ENCODE measurements around the gene UNKL. TPM values are rescaled to one million over a fixed set of nuclear protein-coding genes. Genes with fewer than 3 reads are reported as not detected.

UNKL gene
- total and polyA plus RNA-seq, 2 experiments from 2014 or later: 6.1 to 13.0 TPM

- no peak within 1 kb of the TSS for H3K4me2 ChIP-seq (ENCODE audit: unreplicated experiment)
- no peak for DNase-seq
- H3K27me3 ChIP-seq (replicated peaks; ENCODE audit: insufficient read depth): no peaks in the 10 kb centered on the region
- WGBS, 2 experiments (ENCODE audit: low coverage in 1 of 2, low lambda C conversion rate in 2 of 2, missing lambda C conversion rate in 2 of 2): 65 to 71% methylated on average over 28 to 32 of the region's 35 CpGs
- H3K79me2 ChIP-seq (ENCODE audit: insufficient read depth): no peaks in the 10 kb centered on the region
- H3F3A ChIP-seq (ENCODE audit: insufficient read depth): no peaks in the 10 kb centered on the region
- no peak for TF ChIP-seq EZH2phosphoT487 (IDR thresholded peaks at IDR 0.05; ENCODE audit: insufficient read depth, low read depth)
- TF ChIP-seq EZH2 (IDR thresholded peaks at IDR 0.05; ENCODE audit: insufficient read depth, poor library complexity, severe bottlenecking): no peak
- no peaks in the 10 kb centered on the region for H4K20me1 ChIP-seq (ENCODE audit: insufficient read depth)
- no peaks in the 10 kb centered on the region for H3K4me1 ChIP-seq (ENCODE audit: insufficient read depth)
- H3K4me3 ChIP-seq: no peak within 1 kb of the TSS
- H2AFZ ChIP-seq: no peak within 1 kb of the TSS
- no peak within 1 kb of the TSS for H3K27ac ChIP-seq
- H3K9me2 ChIP-seq (ENCODE audit: insufficient read depth): no peaks in the 10 kb centered on the region
- H3K9ac ChIP-seq: no peak within 1 kb of the TSS
- in situ Hi-C loops (cut with MboI): no loop called here
- H3K9me3 ChIP-seq (ENCODE audit: low read depth): no peaks in the 10 kb centered on the region
- H3K36me3 ChIP-seq (ENCODE audit: low read depth): no peaks in the 10 kb centered on the region
These were observed 16.4 kb upstream of the UNKL start, which contains the start of gene PERCC1 for GRCh38 chr16:1430759-1431496. TSS of gene PERCC1 (plus strand) at chr16:1431078. CDS start at chr16:1432594, 1,516 bp downstream.

GRCh38 chr16:1430214-1430758 is 15.8 kb upstream of the UNKL start:
- in situ Hi-C loops (cut with MboI): no loop called here
- Histone ChIP-seq H3K9ac (no peak overlapping the region), H3K27ac (no peak overlapping the region), H2AFZ (no peak overlapping the region), H3K9me3 (ENCODE audit: low read depth) (no peaks in the 10 kb centered on the region), H3K36me3 (ENCODE audit: low read depth) (no peaks in the 10 kb centered on the region), H4K20me1 (ENCODE audit: insufficient read depth) (no peaks in the 10 kb centered on the region), H3K9me2 (ENCODE audit: insufficient read depth) (no peaks in the 10 kb centered on the region), H3K4me2 (ENCODE audit: unreplicated experiment) (no peak overlapping the region), H3K4me1 (ENCODE audit: insufficient read depth) (no peaks in the 10 kb centered on the region), H3K4me3 (no peak overlapping the region), H3F3A (ENCODE audit: insufficient read depth) (no peaks in the 10 kb centered on the region), H3K79me2 (ENCODE audit: insufficient read depth) (no peaks in the 10 kb centered on the region), H3K27me3 (replicated peaks; ENCODE audit: insufficient read depth) (no peaks in the 10 kb centered on the region)
- WGBS, 2 experiments (ENCODE audit: low coverage in 1 of 2, low lambda C conversion rate in 2 of 2, missing lambda C conversion rate in 2 of 2): 60 to 72% methylated on average over 11 to 14 of the region's 14 CpGs
- DNase-seq: no peak
- no peak for TF ChIP-seq EZH2 (IDR thresholded peaks at IDR 0.05; ENCODE audit: insufficient read depth, poor library complexity, severe bottlenecking)
- TF ChIP-seq EZH2phosphoT487 (IDR thresholded peaks at IDR 0.05; ENCODE audit: insufficient read depth, low read depth): no peak

GRCh38 chr16:1429631-1430030 is 15.1 kb upstream of the UNKL start:
- H2AFZ ChIP-seq: no peak overlapping the region
- no peaks in the 10 kb centered on the region for H3K4me1 ChIP-seq (ENCODE audit: insufficient read depth)
- no peaks in the 10 kb centered on the region for H3F3A ChIP-seq (ENCODE audit: insufficient read depth)
- no peaks in the 10 kb centered on the region for H3K36me3 ChIP-seq (ENCODE audit: low read depth)
- no peaks in the 10 kb centered on the region for H4K20me1 ChIP-seq (ENCODE audit: insufficient read depth)
- H3K4me3 ChIP-seq: no peak overlapping the region
- H3K4me2 ChIP-seq (ENCODE audit: unreplicated experiment): no peak overlapping the region
- H3K27ac ChIP-seq: no peak overlapping the region
- no peaks in the 10 kb centered on the region for H3K79me2 ChIP-seq (ENCODE audit: insufficient read depth)
- no peak for DNase-seq
- 82 to 83% methylated on average over 11 to 13 of the region's 13 CpGs for WGBS, 2 experiments (ENCODE audit: low coverage in 1 of 2, low lambda C conversion rate in 2 of 2, missing lambda C conversion rate in 2 of 2)
- no peaks in the 10 kb centered on the region for H3K9me3 ChIP-seq (ENCODE audit: low read depth)
- H3K9ac ChIP-seq: no peak overlapping the region
- TF ChIP-seq EZH2phosphoT487 (IDR thresholded peaks at IDR 0.05; ENCODE audit: insufficient read depth, low read depth): no peak
- no peak for TF ChIP-seq EZH2 (IDR thresholded peaks at IDR 0.05; ENCODE audit: insufficient read depth, poor library complexity, severe bottlenecking)
- no peaks in the 10 kb centered on the region for H3K27me3 ChIP-seq (replicated peaks; ENCODE audit: insufficient read depth)
- no peaks in the 10 kb centered on the region for H3K9me2 ChIP-seq (ENCODE audit: insufficient read depth)
- in situ Hi-C loops (cut with MboI): no loop called here

GRCh38 chr16:1429012-1429411 is 14.5 kb upstream of the UNKL start:
- no peaks in the 10 kb centered on the region for H4K20me1 ChIP-seq (ENCODE audit: insufficient read depth)
- no peaks in the 10 kb centered on the region for H3K9me2 ChIP-seq (ENCODE audit: insufficient read depth)
- H2AFZ ChIP-seq: no peak overlapping the region
- no peak overlapping the region for H3K4me2 ChIP-seq (ENCODE audit: unreplicated experiment)
- no peaks in the 10 kb centered on the region for H3K27me3 ChIP-seq (replicated peaks; ENCODE audit: insufficient read depth)
- no peak for DNase-seq
- H3K36me3 ChIP-seq (ENCODE audit: low read depth): no peaks in the 10 kb centered on the region
- no peaks in the 10 kb centered on the region for H3F3A ChIP-seq (ENCODE audit: insufficient read depth)
- no peaks in the 10 kb centered on the region for H3K4me1 ChIP-seq (ENCODE audit: insufficient read depth)
- H3K27ac ChIP-seq: no peak overlapping the region
- in situ Hi-C loops (cut with MboI): no loop called here
- H3K9ac ChIP-seq: no peak overlapping the region
- no peaks in the 10 kb centered on the region for H3K9me3 ChIP-seq (ENCODE audit: low read depth)
- WGBS, 2 experiments (ENCODE audit: low coverage in 1 of 2, low lambda C conversion rate in 2 of 2, missing lambda C conversion rate in 2 of 2): 62 to 74% methylated on average over 10 to 11 of the region's 11 CpGs
- H3K4me3 ChIP-seq: no peak overlapping the region
- no peaks in the 10 kb centered on the region for H3K79me2 ChIP-seq (ENCODE audit: insufficient read depth)
- no peak for TF ChIP-seq EZH2 (IDR thresholded peaks at IDR 0.05; ENCODE audit: insufficient read depth, poor library complexity, severe bottlenecking)
- TF ChIP-seq EZH2phosphoT487 (IDR thresholded peaks at IDR 0.05; ENCODE audit: insufficient read depth, low read depth): no peak

Measured in GM23248 (cell line).